H9 (cell line): ENCODE measurements around the gene CFAP54. TPM values are rescaled to one million over a fixed set of nuclear protein-coding genes. Genes with fewer than 3 reads are reported as not detected.

ENCODE experiments used
- DNase-seq: peaks from one replicate; pipeline ENCODE4 v3.0.0-alpha.2; 2017
- H2AFZ ChIP-seq: one replicate; pipeline ENCODE4 v1.6.1; 2013; ENCODE audit warnings: mild to moderate bottlenecking, low read length, control low read depth, moderate library complexity
- H2AK5ac ChIP-seq: 2 replicates; pipeline ENCODE4 v1.6.1; 2013; ENCODE audit warnings: low read length, control low read depth, mixed read lengths; ENCODE audit not compliant: insufficient read length
- H2BK120ac ChIP-seq: one replicate; pipeline ENCODE4 v1.6.1; 2013; ENCODE audit warnings: low read depth, mild to moderate bottlenecking, low read length, control low read depth, inconsistent platforms; ENCODE audit not compliant: poor library complexity, severe bottlenecking
- H2BK12ac ChIP-seq: 2 replicates; pipeline ENCODE4 v1.6.1; 2013; ENCODE audit warnings: low read length, control low read depth, mixed read lengths, low read depth; ENCODE audit not compliant: insufficient read length
- H2BK15ac ChIP-seq: 2 replicates; pipeline ENCODE4 v1.6.1; 2013; ENCODE audit warnings: low read depth, low read length, control low read depth
- H2BK20ac ChIP-seq: one replicate; pipeline ENCODE4 v1.6.1; 2013; ENCODE audit warnings: low read depth, mild to moderate bottlenecking, low read length, control low read depth, inconsistent platforms; ENCODE audit not compliant: poor library complexity, severe bottlenecking
- H2BK5ac ChIP-seq: 2 replicates; pipeline ENCODE4 v1.6.1; 2013; ENCODE audit warnings: low read length, control low read depth, mixed read lengths; ENCODE audit not compliant: insufficient read length
- H3K14ac ChIP-seq: 2 replicates; pipeline ENCODE4 v1.6.1; 2013; ENCODE audit warnings: low read length, control low read depth; ENCODE audit not compliant: insufficient read depth
- H3K18ac ChIP-seq: 2 replicates; pipeline ENCODE4 v1.6.1; 2013; ENCODE audit warnings: low read depth, mild to moderate bottlenecking, mixed read lengths, low read length, control low read depth; ENCODE audit not compliant: insufficient read length
- H3K23ac ChIP-seq: 2 replicates; pipeline ENCODE4 v1.6.1; 2013; ENCODE audit warnings: low read length, control low read depth, mixed read lengths, low read depth; ENCODE audit not compliant: insufficient read length
- H3K23me2 ChIP-seq: 2 replicates; pipeline ENCODE4 v1.6.1; 2013; ENCODE audit warnings: low read depth, mild to moderate bottlenecking, mixed read lengths, low read length, control low read depth; ENCODE audit not compliant: insufficient read length, poor library complexity, severe bottlenecking
- H3K27ac ChIP-seq: 2 replicates; pipeline ENCODE4 v1.5.1; 2013; ENCODE audit warnings: low read length, control low read depth, mixed read lengths, low read depth; ENCODE audit not compliant: insufficient read length
- H3K27me3 ChIP-seq: 2 replicates; pipeline ENCODE4 v1.6.1; 2013; ENCODE audit warnings: low read length, control low read depth, inconsistent platforms; ENCODE audit not compliant: insufficient read depth
- H3K4ac ChIP-seq: 2 replicates; pipeline ENCODE4 v1.6.1; 2013; ENCODE audit warnings: low read depth, mild to moderate bottlenecking, control low read depth, inconsistent platforms, low read length, moderate library complexity
- H3K4me1 ChIP-seq: 2 replicates; pipeline ENCODE4 v1.6.1; 2013; ENCODE audit warnings: low read length, control low read depth, inconsistent platforms; ENCODE audit not compliant: insufficient read depth
- H3K4me2 ChIP-seq: 2 replicates; pipeline ENCODE4 v1.6.1; 2013; ENCODE audit warnings: low read length, control low read depth, mixed read lengths; ENCODE audit not compliant: insufficient read length, insufficient read depth
- H3K56ac ChIP-seq: 2 replicates; pipeline ENCODE4 v1.6.1; 2013; ENCODE audit warnings: low read depth, mild to moderate bottlenecking, mixed read lengths, low read length, control low read depth; ENCODE audit not compliant: insufficient read length
- H3K79me1 ChIP-seq: 2 replicates; pipeline ENCODE4 v1.6.1; 2013; ENCODE audit warnings: low read depth, mild to moderate bottlenecking, moderate library complexity, low read length, control low read depth, inconsistent platforms; ENCODE audit not compliant: insufficient read depth, poor library complexity, severe bottlenecking
- H3K79me2 ChIP-seq: 2 replicates; pipeline ENCODE4 v1.6.1; 2013; ENCODE audit warnings: low read length, control low read depth, inconsistent platforms; ENCODE audit not compliant: insufficient read depth
- H3K9ac ChIP-seq: 2 replicates; pipeline ENCODE4 v1.6.1; 2013; ENCODE audit warnings: low read length, control low read depth, mixed read lengths; ENCODE audit not compliant: insufficient read length; ENCODE audit errors: extremely low read depth
- H3K9me3 ChIP-seq: one replicate; pipeline ENCODE4 v1.6.1; 2013; ENCODE audit warnings: low read depth, low read length, inconsistent platforms; ENCODE audit not compliant: control insufficient read depth
- H3T11ph ChIP-seq: one replicate; pipeline ENCODE4 v1.6.1; 2013; ENCODE audit warnings: mild to moderate bottlenecking, low read length, control low read depth, inconsistent platforms
- H4K20me1 ChIP-seq: one replicate; pipeline ENCODE4 v1.6.1; 2013; ENCODE audit not compliant: control insufficient read depth, insufficient read length, insufficient read depth
- H4K5ac ChIP-seq: 2 replicates; pipeline ENCODE4 v1.6.1; 2013; ENCODE audit warnings: low read depth, mild to moderate bottlenecking, mixed read lengths, low read length, control low read depth; ENCODE audit not compliant: insufficient read length
- H4K8ac ChIP-seq: replicated peaks from 2 replicates; pipeline ENCODE4 v1.6.1; 2013; ENCODE audit warnings: low read length, control low read depth, mixed read lengths, low read depth; ENCODE audit not compliant: insufficient read length
- H4K91ac ChIP-seq: 2 replicates; pipeline ENCODE4 v1.6.1; 2013; ENCODE audit warnings: low read depth, mild to moderate bottlenecking, moderate library complexity, mixed read lengths, low read length, control low read depth; ENCODE audit not compliant: insufficient read length
- H3K27ac Mint-ChIP-seq, 3 experiments: 2 replicates in 2 of 3; 3 replicates in 1 of 3; pipeline ENCODE4 v1.8.0; 2020 to 2021; ENCODE audit warnings: mixed read lengths in 3 of 3, mild to moderate bottlenecking in 1 of 3, moderate library complexity in 1 of 3
- H3K27me3 Mint-ChIP-seq: 2 replicates; pipeline ENCODE4 v1.8.0; 2021; ENCODE audit warnings: low read depth, mild to moderate bottlenecking, moderate library complexity, mixed read lengths
- H3K36me3 Mint-ChIP-seq, 3 experiments: 2 replicates in 2 of 3; 3 replicates in 1 of 3; pipeline ENCODE4 v1.8.0; 2020 to 2021; ENCODE audit warnings: low read depth in 3 of 3, mixed read lengths in 3 of 3; ENCODE audit not compliant: insufficient read depth in 1 of 3
- H3K4me1 Mint-ChIP-seq, 2 experiments: 2 replicates each; pipeline ENCODE4 v1.8.0; 2020; ENCODE audit warnings: mixed read lengths in 2 of 2
- H3K4me3 Mint-ChIP-seq, 2 experiments: 2 replicates in 1 of 2; 3 replicates in 1 of 2; pipeline ENCODE4 v1.8.0; 2020 to 2021; ENCODE audit warnings: mild to moderate bottlenecking in 2 of 2, mixed read lengths in 2 of 2, moderate library complexity in 1 of 2
- H3K9me3 Mint-ChIP-seq, 2 experiments: 2 replicates in 1 of 2; 3 replicates in 1 of 2; pipeline ENCODE4 v1.8.0; 2020; ENCODE audit warnings: mild to moderate bottlenecking in 2 of 2, mixed read lengths in 2 of 2, moderate library complexity in 1 of 2
- WGBS: extraction: QIAGEN DNeasy Blood & Tissue Kit; methylation state at CpG from one replicate; pipeline ENCODE4 v1.1.7; 2013; ENCODE audit warnings: missing lambda C conversion rate, low lambda C conversion rate, mixed read lengths; ENCODE audit not compliant: insufficient read length; ENCODE audit errors: extremely low coverage; 5-methylcytosine and 5-hydroxymethylcytosine counted together
- total RNA-seq: library from RNA; stranded (reverse); gene quantifications from 2 replicates; pipeline ENCODE4 v1.2.1, GENCODE V29; 2021
- TF ChIP-seq, protein P1 (sequence below): fragments of 200-600 bp; sonication (generic); conservative IDR thresholded peaks from 3 replicates; pipeline ENCODE4 v1.8.0; 2021; ENCODE audit warnings: antibody characterized with exemption, mild to moderate bottlenecking

Gene CFAP54
- total RNA-seq, 1 experiment from 2014 or later: 0.24 TPM

DNA sequence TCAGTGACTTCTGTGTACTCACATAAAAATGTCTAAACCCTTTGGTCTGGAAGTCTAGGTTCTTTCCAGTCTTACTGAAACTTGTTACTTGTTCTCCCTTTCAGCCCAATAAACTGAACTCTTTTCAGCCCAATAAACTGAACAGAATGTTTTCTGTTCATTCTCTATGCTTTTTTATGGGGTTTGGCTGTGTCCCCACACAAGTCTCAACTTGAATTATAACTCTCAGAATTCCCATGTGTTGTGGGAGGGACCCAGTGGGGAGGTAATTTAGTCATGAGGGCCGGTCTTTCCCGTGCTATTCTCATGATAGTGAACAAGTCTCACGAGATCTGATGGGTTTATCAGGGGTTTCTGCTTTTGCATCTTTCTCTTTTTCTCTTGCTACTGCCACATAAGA is 402.7 kb downstream of the CFAP54 start:
- Histone ChIP-seq H2BK20ac (no peak overlapping the region), H2BK12ac (no peak overlapping the region), H3K18ac (no peak overlapping the region), H3K79me2 (no peaks in the 10 kb centered on the region), H3K4me1 (peaks cover 2% of the 10 kb centered on the region; the same call in 1 of the 2 replicates), H3K9me3 (no peaks in the 10 kb centered on the region), H2BK120ac (no peak overlapping the region), H2AK5ac (no peak overlapping the region), H3K23me2 (no peaks in the 10 kb centered on the region), H3K27ac (no peak overlapping the region), H3K79me1 (no peaks in the 10 kb centered on the region), H2BK5ac (no peak overlapping the region), H3K4ac (no peak overlapping the region), H4K5ac (no peak overlapping the region), H3K4me2 (no peak overlapping the region), H3K23ac (no peak overlapping the region), H3T11ph (no peak overlapping the region), H4K20me1 (no peaks in the 10 kb centered on the region), H3K14ac (no peak overlapping the region), H4K91ac (no peak overlapping the region), H2AFZ (no peak overlapping the region), H4K8ac (no peak overlapping the region), H3K9ac (no peak overlapping the region), H2BK15ac (no peak overlapping the region), H3K27me3 (no peaks in the 10 kb centered on the region), H3K56ac (no peak overlapping the region)
- WGBS: no CpG with 5 or more reads among the region's 3 CpGs
- TF ChIP-seq, protein P1, sequence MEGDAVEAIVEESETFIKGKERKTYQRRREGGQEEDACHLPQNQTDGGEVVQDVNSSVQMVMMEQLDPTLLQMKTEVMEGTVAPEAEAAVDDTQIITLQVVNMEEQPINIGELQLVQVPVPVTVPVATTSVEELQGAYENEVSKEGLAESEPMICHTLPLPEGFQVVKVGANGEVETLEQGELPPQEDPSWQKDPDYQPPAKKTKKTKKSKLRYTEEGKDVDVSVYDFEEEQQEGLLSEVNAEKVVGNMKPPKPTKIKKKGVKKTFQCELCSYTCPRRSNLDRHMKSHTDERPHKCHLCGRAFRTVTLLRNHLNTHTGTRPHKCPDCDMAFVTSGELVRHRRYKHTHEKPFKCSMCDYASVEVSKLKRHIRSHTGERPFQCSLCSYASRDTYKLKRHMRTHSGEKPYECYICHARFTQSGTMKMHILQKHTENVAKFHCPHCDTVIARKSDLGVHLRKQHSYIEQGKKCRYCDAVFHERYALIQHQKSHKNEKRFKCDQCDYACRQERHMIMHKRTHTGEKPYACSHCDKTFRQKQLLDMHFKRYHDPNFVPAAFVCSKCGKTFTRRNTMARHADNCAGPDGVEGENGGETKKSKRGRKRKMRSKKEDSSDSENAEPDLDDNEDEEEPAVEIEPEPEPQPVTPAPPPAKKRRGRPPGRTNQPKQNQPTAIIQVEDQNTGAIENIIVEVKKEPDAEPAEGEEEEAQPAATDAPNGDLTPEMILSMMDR: no peak
- no peak for DNase-seq
- Mint-ChIP-seq H3K27ac (no peak overlapping the region), H3K9me3 (peaks cover 14 to 19% of the 10 kb centered on the region in 2 experiments), H3K36me3 (peaks cover 6 to 17% (median 7%) of the 10 kb centered on the region in 3 experiments; a peak in 6 of 7 replicates), H3K4me1 (peaks cover 4 to 12% of the 10 kb centered on the region in 2 experiments; a peak in 3 of 4 replicates), H3K4me3 (no peak overlapping the region), H3K27me3 (no peaks in the 10 kb centered on the region)
